Natural killer cell (primary cell): Measurements from ENCODE around the gene TASOR2. TPM values are rescaled to one million over a fixed set of nuclear protein-coding genes. Genes with fewer than 3 reads are reported as not detected.

Experiments used
- ATAC-seq, 3 donors: fragments of 150-1000 bp in 2 of 3; fragments of 200-7000 bp in 1 of 3; cut with Tn5 transposase; 1 replicate in 1 of 3; 2 replicates in 2 of 3; pipeline ENCODE4 v1.10.0; 2021; ENCODE audit warnings: mild to moderate bottlenecking in 2 of 3, moderate library complexity in 2 of 3
- DNase-seq, 2 donors: peaks; one replicate each; pipeline versions ENCODE4 v3.0.0 to v3.0.0-alpha.2; 2013 to 2021; ENCODE audit warnings: mixed read lengths in 1 of 2
- H3K27ac ChIP-seq: one replicate; pipeline ENCODE4 v1.5.1; 2013; ENCODE audit warnings: mild to moderate bottlenecking, low read length
- H3K27me3 ChIP-seq: one replicate; pipeline ENCODE4 v1.6.1; 2013; ENCODE audit warnings: low read length; ENCODE audit not compliant: control insufficient read depth, insufficient read depth
- H3K36me3 ChIP-seq: one replicate; pipeline ENCODE4 v1.6.1; 2013; ENCODE audit warnings: low read length; ENCODE audit not compliant: control insufficient read depth, insufficient read depth
- H3K4me1 ChIP-seq: one replicate; pipeline ENCODE4 v1.6.1; 2013; ENCODE audit warnings: low read length; ENCODE audit not compliant: control insufficient read depth, insufficient read depth
- H3K4me3 ChIP-seq: one replicate; pipeline ENCODE4 v1.5.1; 2013; ENCODE audit warnings: low read length
- H3K9me3 ChIP-seq: one replicate; pipeline ENCODE4 v1.6.1; 2013; ENCODE audit warnings: low read length; ENCODE audit not compliant: control insufficient read depth, insufficient read depth
- H3K27ac Mint-ChIP-seq, 2 donors: one replicate each; pipeline ENCODE4 v1.8.0; 2022; ENCODE audit warnings: mild to moderate bottlenecking in 2 of 2, mixed read lengths in 2 of 2, moderate library complexity in 1 of 2
- H3K27me3 Mint-ChIP-seq, 2 donors: one replicate each; pipeline ENCODE4 v1.8.0; 2022; ENCODE audit warnings: low read depth in 2 of 2, mixed read lengths in 2 of 2
- H3K36me3 Mint-ChIP-seq: one replicate; pipeline ENCODE4 v1.8.0; 2022; ENCODE audit warnings: mixed read lengths
- H3K4me1 Mint-ChIP-seq, 2 donors: one replicate each; pipeline ENCODE4 v1.8.0; 2022; ENCODE audit warnings: mixed read lengths in 2 of 2
- H3K4me3 Mint-ChIP-seq: one replicate; pipeline ENCODE4 v1.8.0; 2022; ENCODE audit warnings: mild to moderate bottlenecking, moderate library complexity, mixed read lengths
- H3K9me3 Mint-ChIP-seq, 2 donors: one replicate each; pipeline ENCODE4 v1.8.0; 2022; ENCODE audit warnings: mixed read lengths in 2 of 2
- CTCF ChIP-seq: fragments of 200-600 bp; IDR thresholded peaks from one replicate; pipeline ENCODE4 v1.8.0; 2022; ENCODE audit warnings: antibody characterized with exemption
- WGBS: methylation state at CpG from one replicate; pipeline ENCODE4 v1.1.7; 2013; ENCODE audit warnings: missing lambda C conversion rate; ENCODE audit not compliant: insufficient coverage; 5-methylcytosine and 5-hydroxymethylcytosine counted together
- intact Hi-C: fragments of 100-400 bp; cut with micrococcal nuclease; formaldehyde crosslinking; loops from one replicate; pipeline ENCODE4 v1.14.2; 2022
- total RNA-seq, 4 donors: library from RNA; stranded (reverse); fragments of 120-200 nt in 1 of 4; gene quantifications; one replicate each; pipeline versions ENCODE4 v1.2.3 to v1.2.4, GENCODE V29; 2013 to 2022

Gene TASOR2
- total RNA-seq, 3 donors from 2014 or later (not counting 1 experiment from before 2014, with no cell fraction given): 64.4 to 88.7 (median 66.4) TPM

- no peak overlapping the region for H3K4me3 Mint-ChIP-seq
- Histone ChIP-seq H3K4me1 (peaks cover 7% of the 10 kb centered on the region), H3K27ac (no peak overlapping the region), H3K36me3 (no peaks in the 10 kb centered on the region), H3K9me3 (no peaks in the 10 kb centered on the region), H3K4me3 (no peak overlapping the region), H3K27me3 (no peaks in the 10 kb centered on the region)
- TF ChIP-seq CTCF: no peak
- no peaks in the 10 kb centered on the region for H3K36me3 Mint-ChIP-seq
- DNase-seq (no peak), ATAC-seq (no peak)
- H3K27ac Mint-ChIP-seq: peak overlapping the region; percentile 25 to 54
- no peaks in the 10 kb centered on the region for H3K9me3 Mint-ChIP-seq
- peaks cover 36 to 40% of the 10 kb centered on the region in 2 donors for H3K4me1 Mint-ChIP-seq
- H3K27me3 Mint-ChIP-seq: no peaks in the 10 kb centered on the region
- 100% methylated on average over 1 of the region's 2 CpGs for WGBS
- intact Hi-C loops: loop anchor here (10.0 kb wide), 1 partner anchor 277 kb away; the partner anchor contains the start of gene IL15RA
These were observed 12.7 kb downstream of the TASOR2 start for GRCh38 chr10:5697342-5697741.

DNA sequence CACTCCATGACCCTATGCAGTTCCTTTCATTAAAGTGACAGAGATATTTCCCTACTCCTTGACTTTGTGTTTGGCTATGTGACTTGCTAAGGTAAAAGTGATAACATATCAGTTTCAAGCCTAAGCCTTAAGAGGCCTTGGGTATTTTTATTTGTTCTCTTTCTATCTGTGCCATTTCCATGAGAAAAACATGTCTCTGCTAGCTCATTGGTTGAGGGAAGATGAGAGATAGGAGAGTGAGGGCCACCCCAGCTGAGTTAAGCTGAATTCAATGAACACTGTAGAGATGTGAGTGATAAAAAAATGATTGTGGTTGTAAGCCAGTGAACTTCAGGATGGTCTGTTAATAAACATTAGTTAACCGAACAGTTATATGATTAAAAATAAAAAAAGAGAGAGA, 13.4 kb downstream of the TASOR2 start:
- H3K27ac Mint-ChIP-seq: peak overlapping the region; percentile 37 to 78
- TF ChIP-seq CTCF: no peak

DNA sequence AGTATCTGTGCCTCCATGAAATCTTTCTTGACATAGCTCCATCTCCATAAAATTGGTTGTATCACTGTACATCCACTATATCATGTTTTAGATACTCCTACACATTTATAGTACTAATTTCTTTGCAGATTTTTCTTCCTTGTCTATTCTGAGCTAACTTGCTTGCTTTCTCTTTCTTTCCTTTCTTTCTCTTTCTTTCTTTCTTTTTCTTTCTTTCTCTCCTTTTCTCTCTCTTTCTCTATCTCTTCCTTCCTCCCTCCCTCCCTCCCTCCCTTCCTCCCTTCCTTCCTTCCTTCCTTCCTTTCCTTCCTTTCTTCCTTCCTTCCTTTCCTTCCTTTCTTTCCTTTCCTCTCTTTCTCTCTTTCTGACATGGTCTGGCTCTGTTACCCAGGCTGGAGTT, 23.7 kb downstream of the TASOR2 start:
- intact Hi-C loops: no loop called here
- Mint-ChIP-seq H3K9me3 (no peaks in the 10 kb centered on the region), H3K36me3 (no peaks in the 10 kb centered on the region), H3K4me1 (peaks cover 38 to 41% of the 10 kb centered on the region in 2 donors), H3K27ac (peak overlapping the region in 1 of 2 donors; percentile 11), H3K27me3 (no peaks in the 10 kb centered on the region), H3K4me3 (no peak overlapping the region)
- TF ChIP-seq CTCF: no peak
- Histone ChIP-seq H3K27ac (no peak overlapping the region), H3K9me3 (no peaks in the 10 kb centered on the region), H3K27me3 (no peaks in the 10 kb centered on the region), H3K36me3 (no peaks in the 10 kb centered on the region), H3K4me3 (no peak overlapping the region), H3K4me1 (no peaks in the 10 kb centered on the region)
- DNase-seq (no peak), ATAC-seq (no peak)

More for the DNA sequence above, 13.4 kb downstream of the TASOR2 start:
- no peaks in the 10 kb centered on the region for H3K36me3 ChIP-seq
- no peaks in the 10 kb centered on the region for H3K9me3 Mint-ChIP-seq
- no peak overlapping the region for H3K4me3 ChIP-seq
- ATAC-seq (no peak), DNase-seq (no peak)
- no peaks in the 10 kb centered on the region for H3K27me3 ChIP-seq
- H3K4me1 ChIP-seq: peaks cover 1% of the 10 kb centered on the region
- no peaks in the 10 kb centered on the region for H3K9me3 ChIP-seq
- intact Hi-C loops: loop anchor here (10.0 kb wide), 1 partner anchor 277 kb away; the partner anchor contains the start of gene IL15RA
- WGBS: no CpG with 5 or more reads among the region's 1 CpG
- H3K4me3 Mint-ChIP-seq: peak overlapping the region; percentile 14
- no peak overlapping the region for H3K27ac ChIP-seq
- H3K27me3 Mint-ChIP-seq: no peaks in the 10 kb centered on the region
- H3K4me1 Mint-ChIP-seq: peaks cover 30 to 34% of the 10 kb centered on the region in 2 donors
- H3K36me3 Mint-ChIP-seq: no peaks in the 10 kb centered on the region

- WGBS: no CpG with 5 or more reads among the region's 2 CpGs
- H3K4me1 Mint-ChIP-seq: peaks cover 38 to 49% of the 10 kb centered on the region in 2 donors
These were observed 25.2 kb downstream of the TASOR2 start for GRCh38 chr10:5709865-5710264.

More at GRCh38 chr10:5709865-5710264, 25.2 kb downstream of the TASOR2 start:
- no peaks in the 10 kb centered on the region for H3K4me1 ChIP-seq
- no peaks in the 10 kb centered on the region for H3K36me3 ChIP-seq
- no peak overlapping the region for H3K27ac ChIP-seq
- H3K4me3 Mint-ChIP-seq: peak overlapping the region; percentile 1
- H3K9me3 ChIP-seq: no peaks in the 10 kb centered on the region
- no peak overlapping the region for H3K4me3 ChIP-seq
- intact Hi-C loops: loop anchor here (2.0 kb wide), 1 partner anchor 25 kb away; the partner anchor contains the start of gene TASOR2
- no peak for DNase-seq
- no peak for ATAC-seq
- no peak for TF ChIP-seq CTCF
- H3K27me3 Mint-ChIP-seq: no peaks in the 10 kb centered on the region
- H3K27me3 ChIP-seq: no peaks in the 10 kb centered on the region
- H3K27ac Mint-ChIP-seq: peak overlapping the region; percentile 12 to 88
- no peaks in the 10 kb centered on the region for H3K36me3 Mint-ChIP-seq
- no peaks in the 10 kb centered on the region for H3K9me3 Mint-ChIP-seq
